ENCODE measurements around the gene GHITM.

GRCh38 chr10:84200537-84201243 is 61.4 kb downstream of the GHITM start:
- TF ChIP-seq CTCF (IDR thresholded peaks at IDR 0.05) = no peak
- no peak for TF ChIP-seq POLR2A (IDR thresholded peaks at IDR 0.05)
- TF ChIP-seq POLR2AphosphoS5 (IDR thresholded peaks at IDR 0.05) = no peak

Data from prostate gland (tissue), 2 donors.